IPS-18c (cell line): ENCODE measurements around the gene ATP5PD.
"Not testable (repeated sequence)": the region's sequence is repeated elsewhere in the genome, so short reads cannot be mapped to it uniquely, and the experiment has no call there.

ENCODE experiments used
- H3K4me3 ChIP-seq: 2 replicates; pipeline ENCODE4 v1.7.0; 2013; ENCODE audit warnings: low read depth, mild to moderate bottlenecking, low read length, moderate library complexity; ENCODE audit not compliant: insufficient read depth
- H3K9me3 ChIP-seq: one replicate; pipeline ENCODE4 v1.6.1; 2013; ENCODE audit warnings: mild to moderate bottlenecking, low read length, moderate library complexity; ENCODE audit not compliant: control insufficient read depth, insufficient read depth

ATP5PD gene

DNA sequence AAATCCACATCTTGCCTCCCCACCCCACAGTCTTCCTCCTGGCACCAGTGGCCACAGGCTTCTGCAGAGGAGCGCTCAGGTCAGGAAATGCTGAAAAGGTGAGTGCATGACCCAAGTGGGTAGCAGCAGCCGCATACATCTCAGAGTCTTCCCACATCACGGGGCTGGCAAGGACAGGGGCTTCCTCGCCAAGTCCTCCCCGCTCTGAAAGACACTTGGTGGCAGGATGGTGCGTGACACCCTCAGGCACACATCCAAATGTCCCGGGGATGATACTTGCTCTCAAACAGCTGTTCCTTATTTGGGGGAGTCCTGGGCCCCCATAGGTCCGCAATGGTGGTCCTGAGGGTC is 32.2 kb upstream of the ATP5PD start:
- Histone ChIP-seq H3K9me3 (no peaks in the 10 kb centered on the region), H3K4me3 (no peak overlapping the region)

GRCh38 chr17:75078284-75079022 is 31.7 kb upstream of the ATP5PD start:
- Histone ChIP-seq H3K9me3 (no peaks in the 10 kb centered on the region), H3K4me3 (no peak overlapping the region)

- H3K4me3 ChIP-seq, result no peak overlapping the region; the same call in 1 of the 2 replicates
- H3K9me3 ChIP-seq, result no peaks in the 10 kb centered on the region
Observed at GRCh38 chr17:75077496-75078283, 30.9 kb upstream of the ATP5PD start.

DNA sequence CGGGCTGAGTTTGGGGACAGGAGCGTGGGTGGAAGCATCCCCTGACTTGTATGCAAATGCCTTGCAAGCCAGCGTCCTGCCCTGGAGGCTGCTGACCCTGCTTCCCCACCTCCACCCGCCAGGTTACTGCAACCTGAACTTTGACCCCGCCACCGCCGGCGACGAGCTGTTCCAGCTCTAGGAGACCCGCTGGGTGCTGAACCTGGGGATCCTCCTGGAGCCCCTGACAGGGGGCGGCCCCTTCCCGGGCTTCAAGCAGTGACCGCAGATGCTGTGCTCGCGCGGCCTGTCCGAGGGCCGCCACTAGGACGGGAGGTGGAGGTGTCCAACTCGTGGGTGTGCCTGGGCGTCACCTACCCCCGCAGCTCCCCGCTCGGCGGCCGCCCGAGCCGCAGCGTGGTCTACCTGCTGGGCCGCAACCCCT is 30.3 kb upstream of the ATP5PD start:
- no peaks in the 10 kb centered on the region for H3K9me3 ChIP-seq
- no peak overlapping the region for H3K4me3 ChIP-seq

GRCh38 chr17:75075597-75076336 is 29.0 kb upstream of the ATP5PD start:
- H3K9me3 ChIP-seq, result no peaks in the 10 kb centered on the region
- H3K4me3 ChIP-seq, result no peak overlapping the region

DNA sequence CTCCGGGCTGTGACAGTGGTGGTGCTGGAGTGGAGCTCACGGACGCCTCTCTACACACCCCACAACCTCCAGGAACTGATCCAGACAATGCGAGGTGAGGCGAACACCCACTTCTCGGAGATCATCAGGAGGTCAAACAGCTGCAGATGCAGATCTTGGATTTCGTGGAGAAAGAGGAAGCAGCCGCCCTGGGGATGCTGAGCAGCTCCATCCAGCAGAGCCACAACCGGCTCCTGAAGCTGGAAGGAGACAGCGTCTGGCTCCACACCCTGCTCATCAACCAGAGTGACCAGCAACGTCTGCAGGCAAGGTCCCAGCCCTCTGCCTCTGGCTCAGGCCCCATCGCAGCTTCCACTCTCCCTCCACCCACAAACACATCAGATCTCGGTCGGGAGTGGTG is 27.8 kb upstream of the ATP5PD start:
- Histone ChIP-seq H3K4me3 (no peak overlapping the region), H3K9me3 (no peaks in the 10 kb centered on the region)

GRCh38 chr17:75073618-75074047 is 26.9 kb upstream of the ATP5PD start:
- no peaks in the 10 kb centered on the region for H3K9me3 ChIP-seq
- no peak overlapping the region for H3K4me3 ChIP-seq

DNA sequence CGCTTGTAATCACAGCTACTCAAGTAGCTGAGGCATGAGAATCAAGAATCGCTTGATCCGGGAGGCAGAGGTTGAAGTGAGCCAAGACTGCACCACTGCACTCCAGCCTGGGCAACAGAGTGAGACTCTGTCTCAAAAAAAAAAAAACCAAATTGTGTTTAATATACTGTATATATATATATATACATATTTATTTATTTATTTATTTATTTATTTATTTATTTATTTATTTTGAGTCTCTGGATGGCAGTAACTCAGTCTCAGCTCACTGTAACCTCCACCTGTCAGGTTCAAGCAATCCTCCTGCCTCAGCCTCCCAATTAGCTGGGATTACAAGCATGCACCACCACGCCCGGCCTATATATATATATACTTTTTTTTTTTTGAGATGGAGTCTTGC is 26.1 kb upstream of the ATP5PD start:
- not testable (repeated sequence) for H3K4me3 ChIP-seq, H3K9me3 ChIP-seq

DNA sequence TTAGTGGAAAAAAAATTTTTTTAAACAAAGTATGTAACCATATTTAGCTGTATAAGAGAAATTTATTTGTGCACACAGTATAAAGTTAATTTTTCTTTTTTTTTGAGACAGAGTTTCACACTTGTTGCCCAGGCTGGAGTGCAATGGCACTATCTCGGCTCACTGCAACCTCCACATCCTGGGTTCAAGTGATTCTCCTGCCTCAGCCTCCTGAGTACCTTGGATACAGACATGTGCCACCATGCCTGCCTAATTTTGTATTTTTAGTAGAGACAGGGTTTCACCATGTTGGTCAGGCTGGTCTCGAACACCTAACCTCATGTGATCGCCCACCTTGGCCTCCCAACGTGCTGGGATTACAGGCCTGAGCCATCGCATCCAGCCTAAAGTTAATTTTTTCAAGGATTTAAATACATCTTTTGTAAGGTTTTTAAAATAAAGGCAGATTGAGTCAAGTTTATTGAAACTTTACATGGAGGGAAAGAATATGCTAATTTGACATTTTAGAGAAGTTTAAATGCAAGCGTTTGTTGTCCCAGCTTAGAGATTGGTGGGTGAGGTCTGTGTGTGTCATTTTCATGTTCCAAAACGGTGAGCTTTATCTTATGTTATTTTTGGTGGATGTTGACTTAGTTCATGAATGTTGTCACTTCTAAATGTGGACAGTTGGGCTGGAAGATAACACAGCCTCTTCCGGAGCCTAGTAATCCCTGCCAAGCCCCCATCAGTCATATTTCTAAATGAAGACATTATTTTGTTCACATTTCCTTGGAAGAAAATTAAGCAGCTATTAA is 24.9 kb upstream of the ATP5PD start:
- not testable (repeated sequence) for H3K9me3 ChIP-seq, H3K4me3 ChIP-seq

DNA sequence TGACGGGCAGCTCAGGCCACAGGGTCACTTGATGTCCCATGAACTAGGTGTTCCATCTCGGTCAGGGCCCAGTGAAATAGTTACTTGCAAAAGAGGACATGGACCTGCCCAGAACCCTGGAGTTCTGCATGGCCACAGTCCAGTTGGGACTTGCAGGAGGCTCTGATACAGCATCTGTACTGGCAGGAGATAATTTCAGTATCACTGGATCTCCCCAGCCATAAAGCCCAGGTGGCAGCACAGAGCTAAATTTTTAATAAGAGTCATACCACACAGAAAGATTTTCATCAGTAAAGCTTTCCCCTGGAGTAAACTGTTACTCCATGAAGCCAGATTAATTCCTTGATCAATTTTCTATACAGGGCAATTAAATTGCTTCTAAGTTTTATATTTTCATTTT is 23.0 kb upstream of the ATP5PD start:
- no peak overlapping the region for H3K4me3 ChIP-seq

DNA sequence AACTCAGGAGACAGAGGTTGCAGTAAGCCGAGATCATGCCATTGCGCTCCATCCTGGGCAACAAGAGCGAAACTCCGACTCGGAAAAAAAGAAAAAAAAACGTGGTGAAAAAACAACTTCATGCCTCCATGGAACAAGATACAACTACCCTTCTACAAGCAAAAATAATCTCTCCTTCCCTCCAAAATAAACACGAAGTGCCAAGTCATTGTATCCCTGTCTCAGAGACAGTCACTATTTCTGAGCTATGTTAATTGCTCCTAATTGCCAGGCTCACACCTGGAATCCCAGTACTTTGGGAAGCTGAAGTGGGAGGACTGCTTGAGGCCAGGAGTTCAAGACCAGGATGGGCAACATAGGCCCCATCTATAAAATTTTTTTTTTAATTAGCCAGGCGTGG is 22.0 kb upstream of the ATP5PD start:
- H3K4me3 ChIP-seq, result no peak overlapping the region
- H3K9me3 ChIP-seq, result no peaks in the 10 kb centered on the region

More for the DNA sequence above, 23.0 kb upstream of the ATP5PD start:
- no peaks in the 10 kb centered on the region for H3K9me3 ChIP-seq

GRCh38 chr17:75067856-75068255 is 21.1 kb upstream of the ATP5PD start:
- Histone ChIP-seq H3K4me3 (no peak overlapping the region), H3K9me3 (no peaks in the 10 kb centered on the region)

- H3K9me3 ChIP-seq, result no peaks in the 10 kb centered on the region
Observed at GRCh38 chr17:75065562-75066151, 18.9 kb upstream of the ATP5PD start.

GRCh38 chr17:75064867-75065561 is 18.2 kb upstream of the ATP5PD start:
- H3K4me3 ChIP-seq, result no peak overlapping the region
- no peaks in the 10 kb centered on the region for H3K9me3 ChIP-seq

More at GRCh38 chr17:75065562-75066151, 18.9 kb upstream of the ATP5PD start:
- no peak overlapping the region for H3K4me3 ChIP-seq

DNA sequence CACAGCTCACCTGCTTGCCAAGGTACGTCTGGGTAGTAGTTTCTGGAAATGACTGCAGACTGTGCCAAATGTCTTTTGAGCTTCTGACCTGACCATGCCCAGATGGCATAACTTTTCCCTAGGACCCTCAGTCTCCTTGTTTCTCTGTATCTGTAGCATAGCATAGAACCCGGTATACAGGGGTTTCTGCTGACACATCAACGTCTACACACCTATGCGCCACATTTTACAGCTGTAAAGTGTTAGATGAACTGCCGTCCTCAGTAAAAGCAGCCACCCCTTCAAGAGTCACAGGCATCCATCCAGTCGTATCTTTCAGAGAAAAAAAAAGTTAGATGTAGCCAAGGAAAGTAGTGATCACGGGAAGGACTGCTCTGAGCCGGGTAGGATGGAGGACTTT is 17.7 kb upstream of the ATP5PD start:
- H3K4me3 ChIP-seq, result no peak overlapping the region
- H3K9me3 ChIP-seq, result no peaks in the 10 kb centered on the region

DNA sequence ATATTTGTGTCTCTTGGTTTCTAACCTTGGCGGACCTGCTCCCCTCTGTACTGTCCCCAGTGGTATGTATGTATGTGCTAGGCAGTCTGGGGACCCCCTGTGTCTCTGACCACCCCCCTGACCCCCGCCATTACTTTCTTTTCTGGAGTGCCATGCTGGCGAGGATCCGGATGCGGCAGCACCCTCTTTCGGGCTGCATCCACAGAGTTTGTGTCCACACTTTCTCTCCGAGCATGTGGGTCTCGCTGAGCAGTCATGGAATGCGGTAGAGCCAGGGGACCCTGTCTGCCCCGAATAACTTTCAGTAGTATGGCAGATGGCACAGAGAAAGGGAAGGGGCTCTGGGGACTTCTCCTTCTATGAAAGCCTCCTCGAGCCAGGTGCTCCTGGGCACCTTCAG is 17.3 kb upstream of the ATP5PD start:
- H3K4me3 ChIP-seq, result no peak overlapping the region
- no peaks in the 10 kb centered on the region for H3K9me3 ChIP-seq
